Sigmoid colon (tissue), 7 donors: ENCODE results near the gene AQP4. TPM values are rescaled to one million over a fixed set of nuclear protein-coding genes. Genes with fewer than 3 reads are reported as not detected.

Experiments
- DNase-seq: peaks from one replicate; pipeline ENCODE4 v3.0.0-alpha.2; 2019
- H3K27ac ChIP-seq, 4 donors: fragments of 200-600 bp; sonication (generic); one replicate each; pipeline ENCODE4 v1.5.1; 2016 to 2019; ENCODE audit warnings: mild to moderate bottlenecking in 1 of 4
- H3K27me3 ChIP-seq, 3 donors: fragments of 200-600 bp; sonication (generic); one replicate each; pipeline ENCODE4 v1.5.1; 2019; ENCODE audit warnings: mild to moderate bottlenecking in 1 of 3
- H3K36me3 ChIP-seq, 4 donors: fragments of 200-600 bp; sonication (generic); one replicate each; pipeline ENCODE4 v1.5.1; 2016 to 2019
- H3K4me1 ChIP-seq, 4 donors: fragments of 200-600 bp; sonication (generic); one replicate each; pipeline ENCODE4 v1.5.1; 2017 to 2019
- H3K4me3 ChIP-seq, 4 donors: fragments of 200-600 bp; sonication (generic); one replicate each; pipeline ENCODE4 v1.5.1; 2017 to 2019; ENCODE audit warnings: mild to moderate bottlenecking in 2 of 4, moderate library complexity in 1 of 4
- H3K9me3 ChIP-seq, 4 donors: fragments of 200-600 bp in 3 of 4; sonication (generic) in 3 of 4; one replicate each; pipeline versions ENCODE4 v1.5.1 to v1.6.1; 2013 to 2019
- CTCF ChIP-seq, 4 experiments: fragments of 450-650 bp in 3 of 4; fragments of 200-600 bp in 1 of 4; IDR thresholded peaks; one replicate each; pipeline ENCODE4 v1.5.1; 2016 to 2019; ENCODE audit warnings: antibody characterized with exemption in 4 of 4, mild to moderate bottlenecking in 3 of 4, moderate library complexity in 2 of 4
- EP300 ChIP-seq, 4 donors: sonication (generic); formaldehyde crosslinking; IDR thresholded peaks; one replicate each; pipeline ENCODE4 v1.6.1; 2017; ENCODE audit warnings: antibody characterized with exemption in 4 of 4
- POLR2A ChIP-seq, 2 donors: fragments of 450-650 bp; IDR thresholded peaks; one replicate each; pipeline ENCODE4 v1.6.1; 2016; ENCODE audit warnings: antibody characterized with exemption in 2 of 2, mild to moderate bottlenecking in 2 of 2, moderate library complexity in 2 of 2
- POLR2AphosphoS5 ChIP-seq, 4 donors: sonication (generic); formaldehyde crosslinking; IDR thresholded peaks; one replicate each; pipeline ENCODE4 v1.6.1; 2017; ENCODE audit warnings: antibody characterized with exemption in 4 of 4
- WGBS, 2 donors: extraction: QIAGEN DNeasy Blood & Tissue Kit; methylation state at CpG; one replicate each; pipeline ENCODE4 v1.1.7; 2013; 5-methylcytosine and 5-hydroxymethylcytosine counted together
- intact Hi-C: fragments of 100-400 bp; cut with DNase I; formaldehyde crosslinking; loops from one replicate; pipeline ENCODE4 v1.15.1; 2023
- polyA plus RNA-seq, 3 donors: library from polyadenylated mRNA; stranded (reverse); fragments of 200-250 nt; gene quantifications; one replicate each; pipeline ENCODE4 v1.2.3, GENCODE V29; 2013
- total RNA-seq, 4 donors: library from RNA; depleted of rRNA; stranded (reverse); fragments of >200 nt; gene quantifications; one replicate each; pipeline ENCODE4 v1.1.0, GENCODE V29; 2016
- donor health status: healthy with polysubstance abuse.
- donor health status: Bipolar disorder and iron deficiency.
- donor health status: healthy.

The AQP4 gene
- total and polyA plus RNA-seq, 7 donors = 0.25 to 1.8 (median 0.66) TPM; not detected in 1

GRCh38 chr18:26832302-26832701 lies 33.2 kb downstream of the AQP4 start:
- Histone ChIP-seq H3K36me3 (no peaks in the 10 kb centered on the region), H3K4me3 (no peak overlapping the region), H3K9me3 (no peaks in the 10 kb centered on the region), H3K27ac (no peak overlapping the region), H3K27me3 (no peaks in the 10 kb centered on the region), H3K4me1 (no peaks in the 10 kb centered on the region)
- 93 to 97% methylated on average over 11 of the region's 11 CpGs for WGBS, 2 donors
- intact Hi-C loops = no loop called here
- no peak for DNase-seq
- TF ChIP-seq POLR2AphosphoS5 (IDR thresholded peaks at IDR 0.05) (no peak), CTCF (IDR thresholded peaks at IDR 0.05) (no peak), POLR2A (IDR thresholded peaks at IDR 0.05) (no peak), EP300 (IDR thresholded peaks at IDR 0.05) (no peak)

DNA sequence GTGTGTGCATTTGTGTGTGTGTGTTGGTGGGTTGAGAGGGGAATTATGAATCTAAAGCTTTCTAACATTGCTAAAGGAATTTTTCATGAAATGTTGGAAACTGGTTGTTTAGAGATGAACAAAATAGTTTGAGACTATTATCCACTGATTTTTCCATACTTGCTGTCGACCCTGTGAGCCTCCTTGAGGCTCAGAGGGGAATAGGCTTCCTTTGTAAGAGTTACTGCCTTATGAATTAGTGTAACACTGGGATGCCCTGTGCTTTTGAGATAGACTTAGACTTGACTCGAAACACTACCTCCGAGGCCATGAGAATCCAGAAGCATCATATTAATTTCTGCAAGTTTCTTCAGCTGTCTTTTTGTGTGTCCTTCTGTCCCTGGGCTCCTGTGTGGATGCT lies 37.9 kb downstream of the AQP4 start:
- no peak for DNase-seq
- no peaks in the 10 kb centered on the region for H3K9me3 ChIP-seq
- H3K4me1 ChIP-seq = no peaks in the 10 kb centered on the region
- TF ChIP-seq EP300 (IDR thresholded peaks at IDR 0.05) (no peak), POLR2A (IDR thresholded peaks at IDR 0.05) (no peak), CTCF (IDR thresholded peaks at IDR 0.05) (no peak), POLR2AphosphoS5 (IDR thresholded peaks at IDR 0.05) (no peak)
- H3K27me3 ChIP-seq = no peaks in the 10 kb centered on the region
- 68 to 75% methylated on average over 3 of the region's 3 CpGs for WGBS, 2 donors
- H3K4me3 ChIP-seq = no peak overlapping the region
- H3K36me3 ChIP-seq = no peaks in the 10 kb centered on the region
- H3K27ac ChIP-seq = no peak overlapping the region
- intact Hi-C loops = no loop called here

DNA sequence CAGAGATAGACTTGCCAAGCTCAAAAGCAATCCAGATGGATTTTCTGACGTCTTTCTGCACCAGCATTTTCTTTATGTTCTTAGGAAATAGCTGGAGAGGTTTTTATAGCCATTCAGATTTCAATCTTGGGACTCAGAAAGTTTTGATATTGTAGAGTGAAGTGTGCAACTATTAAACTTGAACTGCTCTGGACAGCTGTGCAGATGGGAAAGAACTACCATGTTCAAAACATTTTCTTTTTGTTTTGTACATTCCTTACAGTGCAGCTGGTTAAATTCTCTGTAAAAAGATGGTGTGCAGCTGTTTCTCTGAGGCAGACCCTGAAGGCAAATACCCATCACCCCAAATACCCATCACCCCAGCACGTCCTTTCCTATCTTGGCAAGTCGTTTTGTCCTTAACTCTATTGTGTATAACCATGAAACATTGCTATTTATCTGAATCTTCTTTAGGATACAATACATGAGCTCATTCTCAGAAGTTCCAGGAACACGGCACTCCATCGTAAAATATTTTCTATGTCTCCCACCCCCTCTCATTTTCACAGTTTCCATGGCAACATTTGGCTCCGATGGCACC lies 38.8 kb downstream of the AQP4 start:
- Histone ChIP-seq H3K27ac (no peak overlapping the region), H3K9me3 (no peaks in the 10 kb centered on the region), H3K27me3 (no peaks in the 10 kb centered on the region), H3K4me3 (no peak overlapping the region), H3K36me3 (no peaks in the 10 kb centered on the region), H3K4me1 (no peaks in the 10 kb centered on the region)
- TF ChIP-seq CTCF (IDR thresholded peaks at IDR 0.05) (no peak), EP300 (IDR thresholded peaks at IDR 0.05) (no peak)
- DNase-seq = no peak
- WGBS, 2 donors = 59 to 71% methylated on average over 6 of the region's 6 CpGs
- intact Hi-C loops = no loop called here

DNA sequence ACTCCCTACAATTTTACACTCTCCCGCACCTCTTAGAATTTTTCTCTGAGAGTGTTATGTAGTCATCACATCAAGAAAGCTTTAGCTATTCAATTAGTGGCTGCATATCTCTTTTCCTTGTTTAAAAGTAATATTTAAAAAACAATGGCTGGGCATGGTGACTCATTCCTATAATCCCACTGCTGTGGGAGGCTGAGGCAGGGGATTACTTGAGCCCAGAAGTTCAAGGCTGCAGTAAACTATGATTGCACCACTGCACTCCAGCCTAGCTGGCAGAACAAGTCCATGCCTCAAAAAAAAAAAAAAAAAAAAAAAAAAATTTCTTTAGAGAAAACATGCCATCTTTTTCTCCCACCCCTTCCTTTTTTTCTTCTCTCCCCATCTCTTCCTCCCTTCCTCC lies 44.3 kb downstream of the AQP4 start:
- no peak for DNase-seq
- no peaks in the 10 kb centered on the region for H3K4me1 ChIP-seq
- H3K27me3 ChIP-seq = no peaks in the 10 kb centered on the region
- no peaks in the 10 kb centered on the region for H3K36me3 ChIP-seq
- TF ChIP-seq EP300 (IDR thresholded peaks at IDR 0.05) = no peak
- TF ChIP-seq POLR2AphosphoS5 (IDR thresholded peaks at IDR 0.05) = no peak
- TF ChIP-seq CTCF (IDR thresholded peaks at IDR 0.05) = no peak
- no peak for TF ChIP-seq POLR2A (IDR thresholded peaks at IDR 0.05)
- H3K9me3 ChIP-seq = peaks cover 0 to 3% (median 1%) of the 10 kb centered on the region in 4 donors
- H3K27ac ChIP-seq = no peak overlapping the region
- no peak overlapping the region for H3K4me3 ChIP-seq
- intact Hi-C loops = no loop called here
- WGBS, 2 donors = 90 to 97% methylated on average over 1 of the region's 1 CpG

- no peak overlapping the region for H3K4me3 ChIP-seq
- H3K27ac ChIP-seq = no peak overlapping the region
- no peak for TF ChIP-seq POLR2AphosphoS5 (IDR thresholded peaks at IDR 0.05)
- TF ChIP-seq EP300 (IDR thresholded peaks at IDR 0.05) = no peak
- TF ChIP-seq CTCF (IDR thresholded peaks at IDR 0.05) = no peak
- intact Hi-C loops = loop anchor here (5.0 to 10.0 kb wide), 2 partner anchors 186 to 778 kb away; no protein-coding TSS in a partner anchor
- H3K4me1 ChIP-seq = no peaks in the 10 kb centered on the region
- H3K36me3 ChIP-seq = no peaks in the 10 kb centered on the region
- 74 to 83% methylated on average over 1 of the region's 1 CpG for WGBS, 2 donors
- no peaks in the 10 kb centered on the region for H3K27me3 ChIP-seq
- H3K9me3 ChIP-seq = peaks cover 0 to 3% (median 1%) of the 10 kb centered on the region in 4 donors
- DNase-seq = no peak
Measured at GRCh38 chr18:26819046-26819445, 46.5 kb downstream of the AQP4 start.
